Thyroid gland (tissue), 4 donors: ENCODE measurements around the gene SLC6A12.

ENCODE experiments used
- CTCF ChIP-seq, 6 experiments: fragments of 200-600 bp in 3 of 6; fragments of 450-650 bp in 3 of 6; sonication (generic) in 3 of 6; IDR thresholded peaks; one replicate each; pipeline ENCODE4 v1.5.1; 2016 to 2019; ENCODE audit warnings: antibody characterized with exemption in 6 of 6, mild to moderate bottlenecking in 2 of 6, inconsistent platforms in 1 of 6, moderate library complexity in 1 of 6
- POLR2A ChIP-seq, 2 donors: fragments of 450-650 bp; IDR thresholded peaks; one replicate each; pipeline ENCODE4 v1.6.1; 2017; ENCODE audit warnings: antibody characterized with exemption in 2 of 2, mild to moderate bottlenecking in 2 of 2, moderate library complexity in 1 of 2

GRCh38 chr12:256958-257357, 43.0 kb upstream of the SLC6A12 start:
- TF ChIP-seq POLR2A (IDR thresholded peaks at IDR 0.05) (no peak), CTCF (IDR thresholded peaks at IDR 0.05) (no peak)
